ENCODE data around the gene ACSL1. TPM values are rescaled to one million over a fixed set of nuclear protein-coding genes. Genes with fewer than 3 reads are reported as not detected.

Gene ACSL1
- total and polyA plus RNA-seq, 2 experiments from 2014 or later = 6.2 to 13.1 TPM

GRCh38 chr4:184846531-184846930, 20.8 kb upstream of the ACSL1 start:
- Histone ChIP-seq H4K20me1 (replicated peaks; ENCODE audit: insufficient read depth) (no peaks in the 10 kb centered on the region), H2AFZ (no peak overlapping the region), H3K4me2 (no peak overlapping the region), H3K4me1 (ENCODE audit: insufficient read depth) (no peaks in the 10 kb centered on the region), H3F3A (replicated peaks; ENCODE audit: low read depth) (no peaks in the 10 kb centered on the region), H3K27me3 (ENCODE audit: insufficient read depth) (no peaks in the 10 kb centered on the region), H3K27ac (ENCODE audit: low read depth) (no peak overlapping the region), H3K79me2 (replicated peaks; ENCODE audit: insufficient read depth) (no peaks in the 10 kb centered on the region), H3K9me2 (ENCODE audit: insufficient read depth) (peaks cover under 1% of the 10 kb centered on the region; the same call in 1 of the 2 replicates), H3K4me3 (no peak overlapping the region), H3K36me3 (ENCODE audit: insufficient read depth) (no peaks in the 10 kb centered on the region)
- Mint-ChIP-seq H3K9me3 (no peaks in the 10 kb centered on the region), H3K27ac (no peak overlapping the region), H3K36me3 (ENCODE audit: low read depth) (no peaks in the 10 kb centered on the region), H3K27me3 (ENCODE audit: insufficient read depth, low read depth, poor library complexity) (peaks cover 2% of the 10 kb centered on the region), H3K4me1 (no peaks in the 10 kb centered on the region), H3K4me3 (no peak overlapping the region)
- DNase-seq (ENCODE audit: low spot score) = no peak
- no peak for ATAC-seq
- TF ChIP-seq EZH2phosphoT487 (IDR thresholded peaks at IDR 0.05; ENCODE audit: unreplicated experiment) (no peak), ZNF462 (CRISPR knock-in tag; IDR thresholded peaks at IDR 0.05) (no peak), JUNB (IDR thresholded peaks at IDR 0.05; ENCODE audit: unreplicated experiment) (no peak), ETS1 (IDR thresholded peaks at IDR 0.05) (no peak), REST (IDR thresholded peaks at IDR 0.05; ENCODE audit: unreplicated experiment) (no peak), ZNF114 (CRISPR knock-in tag; IDR thresholded peaks at IDR 0.05) (no peak), NANOG (IDR thresholded peaks at IDR 0.05; ENCODE audit: borderline replicate concordance) (no peak), ZNF331 (CRISPR knock-in tag; IDR thresholded peaks at IDR 0.05; ENCODE audit: low read depth) (no peak), POLR2AphosphoS5 (IDR thresholded peaks at IDR 0.05; ENCODE audit: low read depth) (no peak), CTCF (conservative IDR thresholded peaks at IDR 0.05; ENCODE audit: low read depth in 2 of 2) (no peak), CREB1 (CRISPR knock-in tag; IDR thresholded peaks at IDR 0.05; ENCODE audit: low read depth) (no peak), EZH2 (IDR thresholded peaks at IDR 0.05; ENCODE audit: low read depth, unreplicated experiment) (no peak), STAT1 (IDR thresholded peaks at IDR 0.05; ENCODE audit: unreplicated experiment) (no peak)

All from GM23338 (cell line).